Measurements from ENCODE around the gene GINS1. TPM values are rescaled to one million over a fixed set of nuclear protein-coding genes. Genes with fewer than 3 reads are reported as not detected.

GINS1 gene
- total and polyA plus RNA-seq, 2 of the 8 experiments (the other 6 are each of a cell fraction or from before 2014, with no cell fraction given), result 44.7 to 68.4 TPM

- Histone ChIP-seq H3K4me1 (replicated peaks in 1 of 4; ENCODE audit: control insufficient read depth in 3 of 4, insufficient read depth in 4 of 4, low read length in 3 of 4) (no peaks in the 10 kb centered on the region), H3K4ac (replicated peaks; ENCODE audit: insufficient read length, low read depth, low read length) (no peak overlapping the region), H3K9ac (replicated peaks in 1 of 4; ENCODE audit: extremely low read depth in 1 of 4, low read depth in 3 of 4, low read length in 3 of 4) (no peak overlapping the region), H3K27ac (ENCODE audit: low read depth, low read length) (no peak overlapping the region), H4K5ac (ENCODE audit: insufficient read length, low read depth, low read length) (no peak overlapping the region), H3K4me2 (ENCODE audit: insufficient read depth in 1 of 2, low read depth in 2 of 2, low read length in 2 of 2) (no peak overlapping the region), H3K79me2 (ENCODE audit: control insufficient read depth in 1 of 2, insufficient read depth in 2 of 2, low read length in 2 of 2) (peaks cover 11 to 82% of the 10 kb centered on the region in 2 experiments; a peak in 3 of 4 replicates), H3K9me3 (ENCODE audit: insufficient read depth in 2 of 2, low read depth in 1 of 2, low read length in 1 of 2) (no peaks in the 10 kb centered on the region), H3K79me1 (ENCODE audit: low read depth, low read length) (peaks cover 27% of the 10 kb centered on the region), H3K18ac (ENCODE audit: extremely low read depth, low read length) (no peak overlapping the region), H3K23me2 (ENCODE audit: low read depth, low read length) (no peaks in the 10 kb centered on the region), H2BK15ac (ENCODE audit: low read length) (no peak overlapping the region), H4K91ac (replicated peaks; ENCODE audit: insufficient read length, low read length) (no peak overlapping the region), H3K36me3 (ENCODE audit: control insufficient read depth in 2 of 4, insufficient read depth in 4 of 4, low read length in 3 of 4) (no peaks in the 10 kb centered on the region; a peak in 1 of 8 replicates), H3K4me3 (ENCODE audit: extremely low read depth in 1 of 4, insufficient read depth in 2 of 4, low read depth in 3 of 4, low read length in 4 of 4) (no peak overlapping the region), H2BK20ac (ENCODE audit: low read length) (no peak overlapping the region), H2BK12ac (ENCODE audit: low read depth, low read length) (no peak overlapping the region), H2BK5ac (ENCODE audit: low read depth, low read length) (no peak overlapping the region), H3K23ac (ENCODE audit: insufficient read length) (no peak overlapping the region), H4K20me1 (replicated peaks in 1 of 2; ENCODE audit: control insufficient read depth in 1 of 2, insufficient read depth in 2 of 2, low read length in 2 of 2) (peaks cover 2 to 21% of the 10 kb centered on the region in 2 experiments), H2AK5ac (ENCODE audit: low read depth, low read length) (no peak overlapping the region), H3K56ac (replicated peaks; ENCODE audit: insufficient read length, low read depth, low read length) (no peak overlapping the region), H2AFZ (ENCODE audit: low read length) (no peak overlapping the region), H4K8ac (ENCODE audit: extremely low read depth, insufficient read depth, low read length) (no peak overlapping the region), H3K27me3 (replicated peaks in 1 of 4; ENCODE audit: control insufficient read depth in 3 of 4, extremely low read depth in 1 of 4, insufficient read depth in 3 of 4, low read length in 3 of 4) (no peaks in the 10 kb centered on the region), H3K14ac (ENCODE audit: insufficient read length) (no peak overlapping the region), H2BK120ac (replicated peaks; ENCODE audit: low read depth, low read length) (no peak overlapping the region)
- ChIA-PET CTCF (ENCODE audit: partially characterized antibody) (no interaction called here), POLR2A (ENCODE audit: partially characterized antibody) (no interaction called here)
- WGBS, 2 experiments (ENCODE audit: extremely low coverage in 1 of 2, insufficient coverage in 1 of 2, insufficient read length in 1 of 2, insufficient replicate concordance in 2 of 2, low coverage in 1 of 2, low lambda C conversion rate in 2 of 2, missing lambda C conversion rate in 1 of 2), result 77% methylated on average over 2 of the region's 2 CpGs; no CpG with 5 or more reads in 1 of the 2 experiments
- FAIRE-seq (no peak), DNase-seq (ENCODE audit: low read depth in 1 of 2, low spot score in 2 of 2) (no peak)
- TF ChIP-seq CHD1 (IDR thresholded peaks at IDR 0.05; ENCODE audit: low read depth, low read length), result no peak
- TF ChIP-seq, protein P1, sequence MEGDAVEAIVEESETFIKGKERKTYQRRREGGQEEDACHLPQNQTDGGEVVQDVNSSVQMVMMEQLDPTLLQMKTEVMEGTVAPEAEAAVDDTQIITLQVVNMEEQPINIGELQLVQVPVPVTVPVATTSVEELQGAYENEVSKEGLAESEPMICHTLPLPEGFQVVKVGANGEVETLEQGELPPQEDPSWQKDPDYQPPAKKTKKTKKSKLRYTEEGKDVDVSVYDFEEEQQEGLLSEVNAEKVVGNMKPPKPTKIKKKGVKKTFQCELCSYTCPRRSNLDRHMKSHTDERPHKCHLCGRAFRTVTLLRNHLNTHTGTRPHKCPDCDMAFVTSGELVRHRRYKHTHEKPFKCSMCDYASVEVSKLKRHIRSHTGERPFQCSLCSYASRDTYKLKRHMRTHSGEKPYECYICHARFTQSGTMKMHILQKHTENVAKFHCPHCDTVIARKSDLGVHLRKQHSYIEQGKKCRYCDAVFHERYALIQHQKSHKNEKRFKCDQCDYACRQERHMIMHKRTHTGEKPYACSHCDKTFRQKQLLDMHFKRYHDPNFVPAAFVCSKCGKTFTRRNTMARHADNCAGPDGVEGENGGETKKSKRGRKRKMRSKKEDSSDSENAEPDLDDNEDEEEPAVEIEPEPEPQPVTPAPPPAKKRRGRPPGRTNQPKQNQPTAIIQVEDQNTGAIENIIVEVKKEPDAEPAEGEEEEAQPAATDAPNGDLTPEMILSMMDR (IDR thresholded peaks at IDR 0.05; ENCODE audit: control extremely low read depth in 1 of 3, insufficient read depth in 1 of 3, low read depth in 1 of 3, low read length in 3 of 3), result no peak
- no peak for TF ChIP-seq CREB1 (IDR thresholded peaks at IDR 0.05)
- TF ChIP-seq, protein P2, sequence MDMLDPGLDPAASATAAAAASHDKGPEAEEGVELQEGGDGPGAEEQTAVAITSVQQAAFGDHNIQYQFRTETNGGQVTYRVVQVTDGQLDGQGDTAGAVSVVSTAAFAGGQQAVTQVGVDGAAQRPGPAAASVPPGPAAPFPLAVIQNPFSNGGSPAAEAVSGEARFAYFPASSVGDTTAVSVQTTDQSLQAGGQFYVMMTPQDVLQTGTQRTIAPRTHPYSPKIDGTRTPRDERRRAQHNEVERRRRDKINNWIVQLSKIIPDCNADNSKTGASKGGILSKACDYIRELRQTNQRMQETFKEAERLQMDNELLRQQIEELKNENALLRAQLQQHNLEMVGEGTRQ (IDR thresholded peaks at IDR 0.05; ENCODE audit: low read length), result no peak
- no peak for TF ChIP-seq CEBPB (IDR thresholded peaks at IDR 0.05; ENCODE audit: low read depth, low read length)
- no peak for TF ChIP-seq SP4 (IDR thresholded peaks at IDR 0.05; ENCODE audit: low read length)
- no peak for TF ChIP-seq E2F6 (IDR thresholded peaks at IDR 0.05)
- no peak for TF ChIP-seq ZNF274 (IDR thresholded peaks at IDR 0.05; ENCODE audit: borderline replicate concordance, extremely low read depth, low read length)
- TF ChIP-seq KDM4A (IDR thresholded peaks at IDR 0.05; ENCODE audit: low read depth, low read length, severe bottlenecking), result no peak
- TF ChIP-seq CBX5 (IDR thresholded peaks at IDR 0.05; ENCODE audit: low read depth, low read length), result no peak
- TF ChIP-seq TAF1 (IDR thresholded peaks at IDR 0.05; ENCODE audit: low read depth, low read length), result no peak
Observed at GRCh38 chr20:25376886-25377285, 30.6 kb upstream of the GINS1 start.

Measured in H1 (cell line).